ENCODE measurements around the gene TSKU. TPM values are rescaled to one million over a fixed set of nuclear protein-coding genes. Genes with fewer than 3 reads are reported as not detected.

Gene TSKU
- total and polyA plus RNA-seq, 9 of the 15 experiments (the other 6 are each of a cell fraction or from before 2014, with no cell fraction given): 0.60 to 11.9 (median 8.4) TPM

GRCh38 chr11:76783896-76784813 lies 999 bp downstream of the TSKU start (continued):
- TF ChIP-seq ARID3B (CRISPR knock-in tag; IDR thresholded peaks at IDR 0.05; ENCODE audit: borderline replicate concordance) (no peak), RNF219 (CRISPR knock-in tag; IDR thresholded peaks at IDR 0.05) (no peak), ZBTB11 (CRISPR knock-in tag; IDR thresholded peaks at IDR 0.05) (0 out of 6 replicates have a peak, but pooled peaks of 1 of the 3 experiments have one; percentile 20), ZNF507 (tag; conservative IDR thresholded peaks at IDR 0.05) (no peak), CLOCK (CRISPR knock-in tag; IDR thresholded peaks at IDR 0.05; ENCODE audit: borderline replicate concordance) (no peak), NR0B1 (IDR thresholded peaks at IDR 0.05; ENCODE audit: partially characterized antibody) (no peak), CXXC5 (CRISPR knock-in tag; IDR thresholded peaks at IDR 0.05) (0 out of 2 replicates have a peak, but pooled peaks have one; percentile 38), TAF7 (tag; IDR thresholded peaks at IDR 0.05) (no peak), ZNF586 (CRISPR knock-in tag; conservative IDR thresholded peaks at IDR 0.05) (no peak), ZNF184 (CRISPR knock-in tag; IDR thresholded peaks at IDR 0.05) (no peak), PRMT5 (CRISPR knock-in tag; IDR thresholded peaks at IDR 0.05) (no peak)

Measured in K562 (cell line).